GM12878 (cell line): ENCODE measurements around the gene PCDHGA3. TPM values are rescaled to one million over a fixed set of nuclear protein-coding genes. Genes with fewer than 3 reads are reported as not detected.

ENCODE experiments used
- ATAC-seq: fragments of 200-7000 bp; cut with Tn5 transposase; 3 replicates; pipeline ENCODE4 v1.9.1; 2020; ENCODE audit warnings: mild to moderate bottlenecking, moderate library complexity
- BruUV-seq: library from RNA; stranded (reverse); fragments of 400-500 nt; replicated peaks from 2 replicates; lab custom pipeline; 2021; lab: Mats Ljungman, UMichigan
- CTCF ChIA-PET: fragments of 300-600 bp; sonication (Branson Sonifier 250); formaldehyde crosslinking; extraction: SDS; loops from one replicate; lab custom pipeline; 2021; ENCODE audit warnings: inconsistent platforms; lab: Yijun Ruan, JAX
- POLR2A ChIA-PET: fragments of 350-600 bp; formaldehyde crosslinking; extraction: SDS; loops from one replicate; lab custom pipeline; 2021; ENCODE audit warnings: inconsistent platforms; lab: Charles Lee
- RAD21 ChIA-PET: fragments of 300-600 bp; sonication (Branson Sonifier 250); formaldehyde crosslinking; loops from one replicate; lab custom pipeline; 2023; ENCODE audit warnings: antibody characterized with exemption; ENCODE audit not compliant: unreplicated experiment; lab: Charles Lee
- SMC1A ChIA-PET: fragments of 300-600 bp; sonication (Branson Sonifier 250); formaldehyde crosslinking; loops from one replicate; lab custom pipeline; 2023; ENCODE audit not compliant: unreplicated experiment, uncharacterized antibody; lab: Charles Lee
- DNase-seq: peaks from one replicate; pipeline ENCODE4 v3.0.0-alpha.2; 2011; ENCODE audit warnings: low read depth, low spot score
- FAIRE-seq: peaks from 3 replicates; lab custom pipeline; 2011; peaks lifted over from hg19 to GRCh38; lab: Jason Lieb, UNC
- H2AFZ ChIP-seq: 2 replicates; pipeline ENCODE4 v1.6.0; 2011; ENCODE audit warnings: low read depth, low read length, control low read depth; ENCODE audit not compliant: control insufficient read depth
- H3K27ac ChIP-seq: 2 replicates; pipeline ENCODE4 v1.5.1; 2011; ENCODE audit warnings: control low read depth; ENCODE audit not compliant: control insufficient read depth, insufficient read depth
- H3K27me3 ChIP-seq, 2 experiments: replicated peaks in 1 of 2; 2 replicates each; pipeline versions ENCODE4 v1.6.0 to v1.6.1; 2011; ENCODE audit warnings: low read length in 1 of 2; ENCODE audit not compliant: control insufficient read depth in 2 of 2, insufficient read depth in 2 of 2
- H3K36me3 ChIP-seq, 2 experiments: 2 replicates each; pipeline ENCODE4 v1.5.1; 2011; ENCODE audit warnings: low read length in 1 of 2; ENCODE audit not compliant: control insufficient read depth in 2 of 2, insufficient read depth in 2 of 2
- H3K4me1 ChIP-seq: 2 replicates; pipeline ENCODE4 v1.6.1; 2011; ENCODE audit warnings: mild to moderate bottlenecking, low read length, moderate library complexity, mixed read lengths; ENCODE audit not compliant: control insufficient read depth, insufficient read depth
- H3K4me2 ChIP-seq: 2 replicates; pipeline ENCODE4 v1.6.0; 2011; ENCODE audit warnings: control low read depth; ENCODE audit not compliant: control insufficient read depth, insufficient read depth
- H3K4me3 ChIP-seq: fragments of 200-600 bp; sonication (generic); 2 replicates; pipeline ENCODE4 v1.5.1; 2016
- H3K79me2 ChIP-seq: 2 replicates; pipeline ENCODE4 v1.6.0; 2011; ENCODE audit warnings: low read length; ENCODE audit not compliant: control insufficient read depth, insufficient read depth
- H3K9ac ChIP-seq: 2 replicates; pipeline ENCODE4 v1.8.0; 2011; ENCODE audit warnings: low read length, control low read depth, mixed read lengths; ENCODE audit not compliant: control insufficient read depth, insufficient read depth
- H3K9me3 ChIP-seq: replicated peaks from 3 replicates; pipeline ENCODE4 v1.5.1; 2011; ENCODE audit warnings: mild to moderate bottlenecking, low read length; ENCODE audit not compliant: control insufficient read depth, insufficient read depth
- H4K20me1 ChIP-seq: 2 replicates; pipeline ENCODE4 v1.6.0; 2011; ENCODE audit not compliant: control insufficient read depth, insufficient read depth
- ASH2L ChIP-seq: fragments of 300-600, 200-600 bp; sonication (generic); IDR thresholded peaks from 2 replicates; pipeline ENCODE4 v1.6.1; 2017; ENCODE audit warnings: low read depth, mild to moderate bottlenecking, borderline replicate concordance
- CBX5 ChIP-seq: sonication (generic); IDR thresholded peaks from 2 replicates; pipeline ENCODE4 v1.6.1; 2016; ENCODE audit warnings: low read depth, moderate library complexity, mild to moderate bottlenecking, inconsistent platforms
- CEBPB ChIP-seq, 2 experiments: fragments of 150-350 bp in 1 of 2; IDR thresholded peaks; 2 replicates each; pipeline ENCODE4 v1.6.1; 2012 to 2014; ENCODE audit warnings: low read depth in 2 of 2, low read length in 2 of 2, borderline replicate concordance in 1 of 2, inconsistent platforms in 1 of 2
- CTCF ChIP-seq, 3 experiments: IDR thresholded peaks in 2 of 3; conservative IDR thresholded peaks in 1 of 3; 2 replicates each; pipeline ENCODE4 v1.5.1; 2011; ENCODE audit warnings: low read depth in 3 of 3, low read length in 3 of 3, mild to moderate bottlenecking in 3 of 3, control low read depth in 2 of 3, moderate library complexity in 2 of 3, inconsistent platforms in 1 of 3, mixed read lengths in 1 of 3; ENCODE audit not compliant: control insufficient read depth in 2 of 3, insufficient read depth in 1 of 3; ENCODE audit errors: extremely low read depth in 1 of 3
- EP300 ChIP-seq, 2 experiments: fragments of 150-350 bp in 1 of 2; IDR thresholded peaks; 2 replicates each; pipeline ENCODE4 v1.6.1; 2011 to 2012; ENCODE audit warnings: low read depth in 2 of 2, low read length in 2 of 2, borderline replicate concordance in 1 of 2, improper control_type of control experiment in 1 of 2, inconsistent platforms in 1 of 2; ENCODE audit not compliant: control insufficient read depth in 1 of 2
- HDGF ChIP-seq: fragments of 450-650 bp; IDR thresholded peaks from 2 replicates; pipeline ENCODE4 v1.6.1; 2016; ENCODE audit warnings: antibody characterized with exemption
- MXI1 ChIP-seq: fragments of 150-350 bp; IDR thresholded peaks from 2 replicates; pipeline ENCODE4 v1.6.1; 2011; ENCODE audit warnings: low read depth, mild to moderate bottlenecking, inconsistent platforms, low read length, improper control_type of control experiment
- RAD21 ChIP-seq: IDR thresholded peaks from 2 replicates; pipeline ENCODE4 v1.6.1; 2011; ENCODE audit warnings: mild to moderate bottlenecking, low read depth, low read length, moderate library complexity; ENCODE audit not compliant: insufficient read depth
- RB1 ChIP-seq: fragments of 450-650 bp; formaldehyde crosslinking; IDR thresholded peaks from 2 replicates; pipeline ENCODE4 v1.6.1; 2017; ENCODE audit warnings: mild to moderate bottlenecking, borderline replicate concordance
- RCOR1 ChIP-seq: conservative IDR thresholded peaks from 2 replicates; pipeline ENCODE4 v1.6.1; 2012; ENCODE audit warnings: low read depth, low read length, improper control_type of control experiment
- SMC3 ChIP-seq: IDR thresholded peaks from 2 replicates; pipeline ENCODE4 v1.6.1; 2011; ENCODE audit warnings: low read length, improper control_type of control experiment, borderline replicate concordance
- SREBF2 ChIP-seq: IDR thresholded peaks from 2 replicates; pipeline ENCODE4 v1.6.1; 2012; ENCODE audit warnings: mild to moderate bottlenecking, low read length
- STAT1 ChIP-seq: fragments of 450-650 bp; conservative IDR thresholded peaks from 2 replicates; pipeline ENCODE4 v1.6.1; 2014; ENCODE audit warnings: antibody characterized with exemption, mild to moderate bottlenecking
- USF1 ChIP-seq: IDR thresholded peaks from 2 replicates; pipeline ENCODE4 v1.6.1; 2011; ENCODE audit warnings: borderline replicate concordance, low read depth, mild to moderate bottlenecking, moderate library complexity, mixed read lengths, low read length; ENCODE audit not compliant: insufficient read depth; ENCODE audit errors: extremely low read length
- WGBS: methylation state at CpG from one replicate; pipeline ENCODE4 v1.1.6; 2016; ENCODE audit warnings: low lambda C conversion rate; ENCODE audit not compliant: insufficient replicate concordance, insufficient coverage; ENCODE audit errors: missing lambda C conversion rate; 5-methylcytosine and 5-hydroxymethylcytosine counted together
- in situ Hi-C: fragments of 300-500 bp; cut with MboI; formaldehyde crosslinking; loops from 9 replicates; pipeline ENCODE4 v1.14.3; 2018; ENCODE audit warnings: mixed read lengths
- intact Hi-C: fragments of 100-400 bp; cut with micrococcal nuclease; formaldehyde crosslinking; loops from one replicate; pipeline ENCODE4 v1.14.2; 2022; ENCODE audit not compliant: unreplicated experiment
- polyA plus RNA-seq, 11 experiments: library from polyadenylated mRNA; depleted of rRNA in 4 of 11; unstranded in 6 of 11; stranded (reverse) in 5 of 11; fragments of >200 nt; fragmentation: Nextera tagmentation in 4 of 11; fragmentation: Illumina TruSeq in 1 of 11; extraction: Ambion mirVana in 4 of 11; extraction: Trizol in 1 of 11; gene quantifications; 1 replicate in 1 of 11; 2 replicates in 10 of 11; pipeline versions ENCODE4 v1.2.1 to v1.2.3, GENCODE V29; 2011 to 2016; ENCODE audit warnings: inconsistent platforms in 2 of 11, missing spikeins in 2 of 11, low read depth in 1 of 11
- total RNA-seq, 4 experiments: library from RNA; depleted of rRNA in 3 of 4; stranded (reverse); fragments of >200 nt in 3 of 4; fragmentation: Illumina TruSeq in 1 of 4; extraction: Trizol in 1 of 4; gene quantifications; 2 replicates each; pipeline versions ENCODE4 v1.2.1 to v1.2.3, GENCODE V29; 2013 to 2021

PCDHGA3 gene
- total and polyA plus RNA-seq, 10 of the 15 experiments (the other 5 are each of a cell fraction or from before 2014, with no cell fraction given) = 0.06 to 0.17 (median 0.11) TPM; not detected in 6

GRCh38 chr5:141359790-141360426, 16.3 kb downstream of the PCDHGA3 start, which contains the start of gene PCDHGB2:
Gene PCDHGB2 (plus strand): TSS chr5:141359994. CDS start chr5:141360136, 142 bp downstream.
- in situ Hi-C loops = no loop called here
- H3K4me1 ChIP-seq = no peaks in the 10 kb centered on the region
- H3K4me2 ChIP-seq = no peak within 1 kb of the TSS
- no peak within 1 kb of the TSS for H2AFZ ChIP-seq
- H4K20me1 ChIP-seq = no peaks in the 10 kb centered on the region
- peak within 1 kb of the TSS; percentile 12 for H3K4me3 ChIP-seq
- WGBS = 31% methylated on average over 24 of the region's 24 CpGs
- FAIRE-seq = no peak
- CTCF ChIA-PET = interaction anchor here (0.6 to 1.4 kb wide), 5 partner anchors 10 to 204 kb away, joined by 3 to 4 read pairs (median 3); partner anchors contain the start of gene PCDHGB3
- POLR2A ChIA-PET = no interaction called here
- no TSS peak for BruUV-seq
- no peak within 1 kb of the TSS for H3K27ac ChIP-seq
- intact Hi-C loops = no loop called here
- DNase-seq = no peak
- no peaks in the 10 kb centered on the region for H3K36me3 ChIP-seq
- no peak within 1 kb of the TSS for H3K9ac ChIP-seq
- ATAC-seq = peak; percentile 64
- TF ChIP-seq EP300 (IDR thresholded peaks at IDR 0.05; ENCODE audit: borderline replicate concordance in 1 of 2, control insufficient read depth in 1 of 2, low read depth in 2 of 2, low read length in 2 of 2) (no peak), CBX5 (0 out of 2 replicates have a peak, but pooled peaks have one; percentile 25), STAT1 (no peak), CTCF (IDR thresholded peaks at IDR 0.05 in 2 of 3, conservative IDR thresholded peaks at IDR 0.05 in 1 of 3; ENCODE audit: control insufficient read depth in 2 of 3, extremely low read depth in 1 of 3, insufficient read depth in 1 of 3, low read depth in 3 of 3, low read length in 3 of 3) (peak; percentile 7 to 53 (median 35); a peak in 4 of 6 replicates), ASH2L (no peak), MXI1 (no peak), RB1 (no peak), CEBPB (IDR thresholded peaks at IDR 0.05; ENCODE audit: borderline replicate concordance in 1 of 2, low read depth in 2 of 2, low read length in 2 of 2) (no peak), SMC3 (no peak; the same call in 1 of the 2 replicates), SREBF2 (no peak), RCOR1 (no peak), USF1 (no peak), HDGF (no peak), RAD21 (peak; percentile 47; the same call in 1 of the 2 replicates)
- RAD21 ChIA-PET = no interaction called here
- no peaks in the 10 kb centered on the region for H3K27me3 ChIP-seq
- H3K9me3 ChIP-seq = peaks cover 6% of the 10 kb centered on the region; the same call in 2 of the 3 replicates
- SMC1A ChIA-PET = no interaction called here
- H3K79me2 ChIP-seq = no peaks in the 10 kb centered on the region
